GM18867 (cell line): ENCODE measurements around the gene PDC.

Experiments
- ATAC-seq: cut with Tn5 transposase; IDR thresholded peaks from one replicate; pipeline ENCODE4 v1.9.1; 2021; ENCODE audit warnings: mild to moderate bottlenecking, moderate library complexity; ENCODE audit not compliant: unreplicated experiment

PDC gene

GRCh38 chr1:186461014-186461413, at the start of gene PDC:
Gene PDC, minus strand, starts transcription at chr1:186461114. Its CDS starts 11,655 bp downstream, at chr1:186449459.
- ATAC-seq, result no peak

GRCh38 chr1:186503190-186503589, 42.3 kb upstream of the PDC start:
- no peak for ATAC-seq

GRCh38 chr1:186502087-186502486, 41.2 kb upstream of the PDC start:
- ATAC-seq, result peak; percentile 68

- ATAC-seq, result no peak
Measured at GRCh38 chr1:186500804-186501203, 39.9 kb upstream of the PDC start.

GRCh38 chr1:186499571-186499970, 38.7 kb upstream of the PDC start:
- ATAC-seq, result no peak

- ATAC-seq, result no peak
Measured at GRCh38 chr1:186498695-186499389, 37.9 kb upstream of the PDC start.

- no peak for ATAC-seq
Measured at GRCh38 chr1:186498071-186498470, 37.2 kb upstream of the PDC start.

GRCh38 chr1:186497651-186498050, 36.7 kb upstream of the PDC start:
- ATAC-seq, result peak; percentile 61

GRCh38 chr1:186496171-186496851, 35.4 kb upstream of the PDC start:
- ATAC-seq, result no peak

- ATAC-seq, result peak; percentile 61
Measured at GRCh38 chr1:186494832-186495271, 33.9 kb upstream of the PDC start.

- ATAC-seq, result no peak
Measured at GRCh38 chr1:186492531-186493291, 31.8 kb upstream of the PDC start.

- ATAC-seq, result no peak
Measured at GRCh38 chr1:186491336-186491735, 30.4 kb upstream of the PDC start.

- no peak for ATAC-seq
Measured at GRCh38 chr1:186487163-186487562, 26.2 kb upstream of the PDC start.

- ATAC-seq, result no peak
Measured at GRCh38 chr1:186486061-186486460, 25.1 kb upstream of the PDC start.

GRCh38 chr1:186483561-186483960, 22.6 kb upstream of the PDC start:
- no peak for ATAC-seq

GRCh38 chr1:186482661-186483255, 21.8 kb upstream of the PDC start:
- ATAC-seq, result peak; percentile 81

GRCh38 chr1:186481303-186481888, 20.5 kb upstream of the PDC start:
- ATAC-seq, result no peak

- no peak for ATAC-seq
Measured at GRCh38 chr1:186479162-186479561, 18.2 kb upstream of the PDC start.

- no peak for ATAC-seq
Measured at GRCh38 chr1:186476264-186477040, 15.5 kb upstream of the PDC start.

- no peak for ATAC-seq
Measured at GRCh38 chr1:186474208-186474607, 13.3 kb upstream of the PDC start.
